ENCODE measurements around the gene MCM9.
A peak's percentile ranks its signal among the peaks of the same experiment; 100 is the strongest.

MCM9 gene

GRCh38 chr6:118935978-118936703, 1.2 kb upstream of the MCM9 start:
- H2AFZ ChIP-seq (ENCODE audit: low read length), result no peak overlapping the region

GRCh38 chr6:118935331-118935668, 341 bp upstream of the MCM9 start:
- Histone ChIP-seq H3K9me2 (ENCODE audit: low read depth, low read length) (no peaks in the 10 kb centered on the region), H3K27ac (ENCODE audit: low read depth, low read length, poor library complexity, severe bottlenecking) (peak overlapping the region; percentile 52), H3K9ac (ENCODE audit: low read length) (peak overlapping the region; percentile 67), H3K9me3 (ENCODE audit: low read length) (no peaks in the 10 kb centered on the region), H3K4me1 (ENCODE audit: insufficient read depth, low read length, severe bottlenecking) (peaks cover 22% of the 10 kb centered on the region), H3F3A (ENCODE audit: insufficient read depth, low read length) (no peaks in the 10 kb centered on the region), H3K27me3 (ENCODE audit: insufficient read depth, low read length) (no peaks in the 10 kb centered on the region), H3K36me3 (ENCODE audit: insufficient read depth, low read length) (peaks cover 17% of the 10 kb centered on the region), H3K4me3 (ENCODE audit: low read depth, low read length, poor library complexity, severe bottlenecking) (peak overlapping the region; percentile 81), H4K20me1 (ENCODE audit: insufficient read depth, low read length) (no peaks in the 10 kb centered on the region), H2AFZ (ENCODE audit: low read length) (0 out of 2 replicates have a peak overlapping the region, but pooled peaks have one; percentile 88), H3K4me2 (ENCODE audit: low read length) (peak overlapping the region; percentile 77), H3K79me2 (ENCODE audit: insufficient read depth, low read length) (0 out of 2 replicates have a peak, but pooled peaks cover 8% of the 10 kb centered on the region)
- TF ChIP-seq EZH2 (IDR thresholded peaks at IDR 0.05; ENCODE audit: borderline replicate concordance, low read length) (no peak), CTCF (IDR thresholded peaks at IDR 0.05; ENCODE audit: low read length) (no peak)

More at GRCh38 chr6:118935978-118936703, 1.2 kb upstream of the MCM9 start:
- Histone ChIP-seq H3K4me1 (ENCODE audit: insufficient read depth, low read length, severe bottlenecking) (peaks cover 22% of the 10 kb centered on the region), H3K9me2 (ENCODE audit: low read depth, low read length) (no peaks in the 10 kb centered on the region), H3K79me2 (ENCODE audit: insufficient read depth, low read length) (0 out of 2 replicates have a peak, but pooled peaks cover 8% of the 10 kb centered on the region), H3K9me3 (ENCODE audit: low read length) (no peaks in the 10 kb centered on the region), H4K20me1 (ENCODE audit: insufficient read depth, low read length) (no peaks in the 10 kb centered on the region), H3K4me2 (ENCODE audit: low read length) (peak overlapping the region; percentile 77), H3K27ac (ENCODE audit: low read depth, low read length, poor library complexity, severe bottlenecking) (no peak overlapping the region), H3K9ac (ENCODE audit: low read length) (peak overlapping the region; percentile 67; the same call in 1 of the 2 replicates), H3K4me3 (ENCODE audit: low read depth, low read length, poor library complexity, severe bottlenecking) (peak overlapping the region; percentile 81), H3K36me3 (ENCODE audit: insufficient read depth, low read length) (peaks cover 9% of the 10 kb centered on the region; the same call in 1 of the 2 replicates), H3F3A (ENCODE audit: insufficient read depth, low read length) (no peaks in the 10 kb centered on the region), H3K27me3 (ENCODE audit: insufficient read depth, low read length) (no peaks in the 10 kb centered on the region)
- no peak for TF ChIP-seq CTCF (IDR thresholded peaks at IDR 0.05; ENCODE audit: low read length)
- TF ChIP-seq EZH2 (IDR thresholded peaks at IDR 0.05; ENCODE audit: borderline replicate concordance, low read length), result no peak

GRCh38 chr6:118933855-118934460, 1.0 kb downstream of the MCM9 start:
- no peak overlapping the region for H2AFZ ChIP-seq (ENCODE audit: low read length)
- peaks cover 22% of the 10 kb centered on the region for H3K4me1 ChIP-seq (ENCODE audit: insufficient read depth, low read length, severe bottlenecking)
- H3K9ac ChIP-seq (ENCODE audit: low read length), result peak overlapping the region; percentile 94
- 0 out of 2 replicates have a peak, but pooled peaks cover 8% of the 10 kb centered on the region for H3K79me2 ChIP-seq (ENCODE audit: insufficient read depth, low read length)
- TF ChIP-seq CTCF (IDR thresholded peaks at IDR 0.05; ENCODE audit: low read length), result no peak
- no peak for TF ChIP-seq EZH2 (IDR thresholded peaks at IDR 0.05; ENCODE audit: borderline replicate concordance, low read length)
- H3K4me3 ChIP-seq (ENCODE audit: low read depth, low read length, poor library complexity, severe bottlenecking), result peak overlapping the region; percentile 81
- H3K36me3 ChIP-seq (ENCODE audit: insufficient read depth, low read length), result peaks cover 24% of the 10 kb centered on the region
- peak overlapping the region; percentile 82 for H3K4me2 ChIP-seq (ENCODE audit: low read length)
- H3K9me2 ChIP-seq (ENCODE audit: low read depth, low read length), result no peaks in the 10 kb centered on the region
- H4K20me1 ChIP-seq (ENCODE audit: insufficient read depth, low read length), result no peaks in the 10 kb centered on the region
- H3F3A ChIP-seq (ENCODE audit: insufficient read depth, low read length), result no peaks in the 10 kb centered on the region
- no peak overlapping the region for H3K27ac ChIP-seq (ENCODE audit: low read depth, low read length, poor library complexity, severe bottlenecking)
- H3K27me3 ChIP-seq (ENCODE audit: insufficient read depth, low read length), result no peaks in the 10 kb centered on the region
- no peaks in the 10 kb centered on the region for H3K9me3 ChIP-seq (ENCODE audit: low read length)
